GM23338 (cell line): ENCODE results near the gene GAREM1. TPM values are rescaled to one million over a fixed set of nuclear protein-coding genes. Genes with fewer than 3 reads are reported as not detected.

Source experiments
- ATAC-seq: fragments of 200-7000 bp; cut with Tn5 transposase; 3 replicates; pipeline ENCODE4 v1.9.1; 2020
- DNase-seq: peaks from one replicate; pipeline ENCODE4 v3.0.0-alpha.2; 2015; ENCODE audit warnings: low spot score
- H2AFZ ChIP-seq: fragments of 200-600 bp; sonication (generic); 2 replicates; pipeline ENCODE4 v1.8.0; 2016; ENCODE audit warnings: antibody characterized with exemption, mild to moderate bottlenecking, moderate library complexity
- H3F3A ChIP-seq: fragments of 200-600 bp; sonication (generic); replicated peaks from 2 replicates; pipeline ENCODE4 v1.8.0; 2017; ENCODE audit warnings: antibody characterized with exemption, mixed run types, low read depth
- H3K27ac ChIP-seq: fragments of 200-600 bp; sonication (generic); 2 replicates; pipeline ENCODE4 v1.6.1; 2016; ENCODE audit warnings: low read depth
- H3K27me3 ChIP-seq: fragments of 200-600 bp; sonication (generic); 2 replicates; pipeline ENCODE4 v1.8.0; 2016; ENCODE audit warnings: mild to moderate bottlenecking, mixed run types, moderate library complexity; ENCODE audit not compliant: insufficient read depth
- H3K36me3 ChIP-seq: fragments of 200-600 bp; sonication (generic); 2 replicates; pipeline ENCODE4 v1.8.0; 2016; ENCODE audit warnings: mild to moderate bottlenecking; ENCODE audit not compliant: insufficient read depth
- H3K4me1 ChIP-seq: fragments of 200-600 bp; sonication (generic); 2 replicates; pipeline ENCODE4 v1.8.0; 2016; ENCODE audit warnings: mild to moderate bottlenecking, moderate library complexity; ENCODE audit not compliant: insufficient read depth
- H3K4me2 ChIP-seq: fragments of 200-600 bp; sonication (generic); 2 replicates; pipeline ENCODE4 v1.7.1; 2017; ENCODE audit warnings: mixed run types
- H3K4me3 ChIP-seq: fragments of 200-600 bp; sonication (generic); 2 replicates; pipeline ENCODE4 v1.6.1; 2016; ENCODE audit warnings: mixed run types
- H3K79me2 ChIP-seq: fragments of 200-600 bp; sonication (generic); replicated peaks from 2 replicates; pipeline ENCODE4 v1.8.0; 2017; ENCODE audit warnings: mild to moderate bottlenecking; ENCODE audit not compliant: insufficient read depth
- H3K9me2 ChIP-seq: fragments of 200-600 bp; sonication (generic); 2 replicates; pipeline ENCODE4 v1.8.0; 2017; ENCODE audit not compliant: insufficient read depth
- H4K20me1 ChIP-seq: fragments of 200-600 bp; sonication (generic); replicated peaks from 2 replicates; pipeline ENCODE4 v1.8.0; 2017; ENCODE audit warnings: mild to moderate bottlenecking; ENCODE audit not compliant: insufficient read depth
- H3K27ac Mint-ChIP-seq: 2 replicates; pipeline ENCODE4 v1.8.0; 2020; ENCODE audit warnings: inconsistent platforms, mild to moderate bottlenecking, moderate library complexity, mixed read lengths
- H3K27me3 Mint-ChIP-seq: 3 replicates; pipeline ENCODE4 v1.8.0; 2022; ENCODE audit warnings: low read depth, mild to moderate bottlenecking, moderate library complexity, mixed read lengths, inconsistent platforms; ENCODE audit not compliant: insufficient read depth, poor library complexity
- H3K36me3 Mint-ChIP-seq: 3 replicates; pipeline ENCODE4 v1.8.0; 2021; ENCODE audit warnings: low read depth, mild to moderate bottlenecking, inconsistent platforms, moderate library complexity, mixed read lengths
- H3K4me1 Mint-ChIP-seq: 3 replicates; pipeline ENCODE4 v1.8.0; 2020; ENCODE audit warnings: mild to moderate bottlenecking, inconsistent platforms, mixed read lengths
- H3K4me3 Mint-ChIP-seq: 3 replicates; pipeline ENCODE4 v1.8.0; 2021; ENCODE audit warnings: moderate library complexity, mild to moderate bottlenecking, inconsistent platforms, mixed read lengths
- H3K9me3 Mint-ChIP-seq: 3 replicates; pipeline ENCODE4 v1.8.0; 2020; ENCODE audit warnings: moderate library complexity, mild to moderate bottlenecking, inconsistent platforms, mixed read lengths
- EZH2 ChIP-seq: fragments of 200-600 bp; sonication (generic); IDR thresholded peaks from one replicate; pipeline ENCODE4 v1.8.0; 2017; ENCODE audit warnings: antibody characterized with exemption, mild to moderate bottlenecking, low read depth; ENCODE audit not compliant: unreplicated experiment
- EZH2phosphoT487 ChIP-seq: fragments of 200-600 bp; sonication (generic); IDR thresholded peaks from one replicate; pipeline ENCODE4 v1.8.1; 2018; ENCODE audit warnings: antibody characterized with exemption; ENCODE audit not compliant: unreplicated experiment
- POLR2AphosphoS5 ChIP-seq: IDR thresholded peaks from 2 replicates; pipeline ENCODE4 v1.6.1; 2016; ENCODE audit warnings: antibody characterized with exemption, low read depth
- REST ChIP-seq: IDR thresholded peaks from one replicate; pipeline ENCODE4 v1.6.1; 2018; ENCODE audit warnings: antibody characterized with exemption; ENCODE audit not compliant: unreplicated experiment
- STAT1 ChIP-seq: IDR thresholded peaks from one replicate; pipeline ENCODE4 v1.6.1; 2016; ENCODE audit warnings: antibody characterized with exemption; ENCODE audit not compliant: unreplicated experiment
- ZNF462 ChIP-seq: fragments of 250-450 bp; sonication (Bioruptor Pico); IDR thresholded peaks from 2 replicates; pipeline ENCODE4 v1.5.0; 2020; ENCODE audit warnings: mild to moderate bottlenecking, moderate library complexity
- polyA plus RNA-seq: library from polyadenylated mRNA; unstranded; fragments of >200 nt; fragmentation: Nextera tagmentation; extraction: Ambion mirVana; gene quantifications from 2 replicates; pipeline ENCODE4 v1.2.1, GENCODE V29; 2016
- small RNA-seq: library from RNA; depleted of rRNA; stranded (forward); fragments of <200 nt; gene quantifications from one replicate; pipeline ENCODE3, GENCODE V24; 2014; ENCODE audit warnings: low replicate concordance
- total RNA-seq: library from RNA; depleted of rRNA; stranded (reverse); fragments of >200 nt; shearing (Covaris generic); gene quantifications from 2 replicates; pipeline ENCODE4 v1.2.3, GENCODE V29; 2014

The GAREM1 gene
- total and polyA plus RNA-seq, 2 experiments from 2014 or later = 2.7 to 6.0 TPM

GRCh38 chr18:32213693-32214092 lies 257.0 kb downstream of the GAREM1 start:
- Histone ChIP-seq H3K9me2 (no peaks in the 10 kb centered on the region), H3K79me2 (no peaks in the 10 kb centered on the region), H3K36me3 (no peaks in the 10 kb centered on the region), H3K4me2 (no peak overlapping the region), H3K27me3 (no peaks in the 10 kb centered on the region), H3K4me3 (no peak overlapping the region), H4K20me1 (no peaks in the 10 kb centered on the region), H2AFZ (no peak overlapping the region), H3K27ac (no peak overlapping the region), H3F3A (no peaks in the 10 kb centered on the region), H3K4me1 (no peaks in the 10 kb centered on the region)
- Mint-ChIP-seq H3K27ac (no peak overlapping the region), H3K27me3 (no peaks in the 10 kb centered on the region), H3K4me1 (no peaks in the 10 kb centered on the region), H3K4me3 (no peak overlapping the region), H3K9me3 (no peaks in the 10 kb centered on the region), H3K36me3 (no peaks in the 10 kb centered on the region)
- no peak for DNase-seq
- ATAC-seq = no peak
- TF ChIP-seq REST = no peak
- no peak for TF ChIP-seq EZH2
- no peak for TF ChIP-seq EZH2phosphoT487
- no peak for TF ChIP-seq STAT1
- TF ChIP-seq POLR2AphosphoS5 = no peak
- TF ChIP-seq ZNF462 (CRISPR knock-in tag) = no peak

Small RNAs within 50 kb of the gene (small RNA-seq; reads per million reads assigned to genes)
- gene RF00019 = not detected
